GM19035 (cell line): Measurements from ENCODE around the gene LZIC.
"Not testable (repeated sequence)": the region's sequence is repeated elsewhere in the genome, so short reads cannot be mapped to it uniquely, and the experiment has no call there.

ENCODE experiments used
- ATAC-seq: cut with Tn5 transposase; IDR thresholded peaks from one replicate; pipeline ENCODE4 v1.9.1; 2021; ENCODE audit not compliant: unreplicated experiment

LZIC gene

GRCh38 chr1:9942939-9943788, at the start of gene LZIC, which contains the start of gene NMNAT1:
TSS of gene LZIC (minus strand) at chr1:9943391. CDS start at chr1:9936619, 6,772 bp downstream.
TSS of gene NMNAT1 (plus strand) at chr1:9943475. CDS start at chr1:9972074, 28,599 bp downstream.
- ATAC-seq = peak; percentile 94

- ATAC-seq = no peak
Measured at GRCh38 chr1:9992910-9993309, 49.7 kb upstream of the LZIC start.

GRCh38 chr1:9990944-9991343, 47.8 kb upstream of the LZIC start:
- ATAC-seq = no peak

- no peak for ATAC-seq
Measured at GRCh38 chr1:9989773-9990172, 46.6 kb upstream of the LZIC start.

GRCh38 chr1:9985001-9985400, 41.8 kb upstream of the LZIC start:
- ATAC-seq = no peak

- no peak for ATAC-seq
Measured at GRCh38 chr1:9984253-9984652, 41.1 kb upstream of the LZIC start.

GRCh38 chr1:9960706-9961562, 17.7 kb upstream of the LZIC start:
- ATAC-seq = no peak

- ATAC-seq = no peak
Measured at GRCh38 chr1:9960011-9960410, 16.8 kb upstream of the LZIC start.

- ATAC-seq = no peak
Measured at GRCh38 chr1:9957726-9958125, 14.5 kb upstream of the LZIC start.

- no peak for ATAC-seq
Measured at GRCh38 chr1:9946315-9946714, 3.1 kb upstream of the LZIC start.

GRCh38 chr1:9942399-9942938, 722 bp downstream of the LZIC start:
- ATAC-seq = peak; percentile 39

- ATAC-seq = no peak
Measured at GRCh38 chr1:9929431-9930385, 13.5 kb downstream of the LZIC start.

- ATAC-seq = no peak
Measured at GRCh38 chr1:9927259-9927658, 15.9 kb downstream of the LZIC start.

- ATAC-seq = no peak
Measured at GRCh38 chr1:9922342-9922741, 20.8 kb downstream of the LZIC start.

- ATAC-seq = no peak
Measured at GRCh38 chr1:9920606-9921005, 22.6 kb downstream of the LZIC start.

GRCh38 chr1:9917901-9918300, 25.3 kb downstream of the LZIC start:
- no peak for ATAC-seq

- not testable (repeated sequence) for ATAC-seq
Measured at GRCh38 chr1:9917495-9917894, 25.7 kb downstream of the LZIC start.

- no peak for ATAC-seq
Measured at GRCh38 chr1:9916452-9916851, 26.7 kb downstream of the LZIC start.

GRCh38 chr1:9914610-9914937, 28.6 kb downstream of the LZIC start:
- ATAC-seq = no peak

GRCh38 chr1:9912264-9912936, 30.8 kb downstream of the LZIC start:
- no peak for ATAC-seq
